ENCODE data around the gene RABGAP1L. TPM values are rescaled to one million over a fixed set of nuclear protein-coding genes. Genes with fewer than 3 reads are reported as not detected.

Gene RABGAP1L
- total and polyA plus RNA-seq, 2 of the 4 experiments (the other 2 are of a cell fraction) = 7.9 to 26.7 TPM

DNA sequence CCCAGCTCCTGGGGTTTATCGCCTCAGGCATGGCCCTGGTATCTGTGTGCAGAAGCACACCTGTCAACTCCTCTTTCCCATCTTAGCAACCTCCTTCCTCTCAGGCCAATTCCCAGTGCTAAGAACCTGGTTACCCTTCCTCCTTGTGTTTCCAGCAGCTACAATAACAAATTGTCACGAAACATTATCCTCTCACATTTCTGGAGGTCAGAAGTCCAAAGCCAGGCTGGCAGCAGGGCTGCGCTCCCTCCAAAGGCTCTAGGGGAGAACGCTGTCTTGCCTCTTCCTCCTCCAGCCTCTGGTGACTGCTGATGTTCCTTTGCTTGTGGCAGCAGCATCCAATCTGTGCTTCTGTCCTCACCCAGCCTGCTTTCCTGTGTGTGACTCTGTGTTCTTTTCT lies 874.6 kb downstream of the RABGAP1L start:
- in situ Hi-C loops (cut with MboI; ENCODE audit: low sequenced_read_pairs) = no loop called here

More for the DNA sequence above, 874.6 kb downstream of the RABGAP1L start:
- Histone ChIP-seq H4K20me1 (ENCODE audit: insufficient read depth, low read length) (no peaks in the 10 kb centered on the region), H3K18ac (ENCODE audit: low read depth, low read length) (no peak overlapping the region), H2BK120ac (ENCODE audit: low read depth, low read length) (no peak overlapping the region), H2AFZ (replicated peaks; ENCODE audit: low read length, poor library complexity) (no peak overlapping the region), H2BK15ac (ENCODE audit: low read depth, low read length) (no peak overlapping the region), H3K4ac (ENCODE audit: low read depth, low read length) (no peak overlapping the region), H3K9me3 (ENCODE audit: control insufficient read depth, insufficient read depth, low read length) (no peaks in the 10 kb centered on the region), H2BK5ac (ENCODE audit: low read depth, low read length, poor library complexity, severe bottlenecking) (no peak overlapping the region), H4K91ac (ENCODE audit: insufficient read depth, low read depth, low read length) (no peak overlapping the region), H2BK20ac (ENCODE audit: low read depth, low read length) (no peak overlapping the region), H2AK5ac (ENCODE audit: low read depth, low read length) (no peak overlapping the region), H3K9me1 (ENCODE audit: insufficient read depth, low read length) (no peaks in the 10 kb centered on the region; the same call in 1 of the 2 replicates), H3K27me3 (ENCODE audit: control insufficient read depth, insufficient read depth, low read length) (peaks cover 6% of the 10 kb centered on the region), H3K14ac (replicated peaks; ENCODE audit: low read depth, low read length) (no peak overlapping the region), H3K36me3 (ENCODE audit: control insufficient read depth, insufficient read depth, low read length) (no peaks in the 10 kb centered on the region), H3K9ac (ENCODE audit: low read depth, low read length) (no peak overlapping the region), H4K8ac (ENCODE audit: low read depth in 2 of 2, low read length in 2 of 2) (no peak overlapping the region), H2AK9ac (replicated peaks; ENCODE audit: low read depth, low read length, poor library complexity) (no peak overlapping the region), H3K4me1 (ENCODE audit: control insufficient read depth, insufficient read depth, low read length) (no peaks in the 10 kb centered on the region), H3K4me2 (ENCODE audit: low read depth, low read length) (no peak overlapping the region), H4K5ac (ENCODE audit: low read depth, low read length) (no peak overlapping the region), H3K79me1 (ENCODE audit: low read depth in 1 of 2, low read length in 2 of 2) (no peaks in the 10 kb centered on the region), H3K23ac (ENCODE audit: low read depth, low read length) (no peak overlapping the region), H3K56ac (ENCODE audit: extremely low read depth, insufficient read depth, low read length) (no peak overlapping the region), H3K27ac (ENCODE audit: insufficient read depth, low read length) (no peak overlapping the region), H3K4me3 (ENCODE audit: insufficient read depth, low read depth, low read length) (no peak overlapping the region)
- WGBS, 2 experiments (ENCODE audit: extremely low coverage in 2 of 2, insufficient read length in 1 of 2) = 61% methylated on average over 2 of the region's 4 CpGs; no CpG with 5 or more reads in 1 of the 2 experiments
- dilution Hi-C loops (cut with HindIII; ENCODE audit: low sequenced_read_pairs, unreplicated experiment) = no loop called here
- no peak for TF ChIP-seq MXI1 (IDR thresholded peaks at IDR 0.05; ENCODE audit: borderline replicate concordance, low read depth, low read length)
- TF ChIP-seq RFX5 (IDR thresholded peaks at IDR 0.05; ENCODE audit: low read depth, low read length) = no peak
- TF ChIP-seq CEBPB (IDR thresholded peaks at IDR 0.05; ENCODE audit: low read depth, low read length) = no peak
- no peak for TF ChIP-seq RCOR1 (IDR thresholded peaks at IDR 0.05; ENCODE audit: insufficient replicate concordance, low read length)
- TF ChIP-seq, protein P1, sequence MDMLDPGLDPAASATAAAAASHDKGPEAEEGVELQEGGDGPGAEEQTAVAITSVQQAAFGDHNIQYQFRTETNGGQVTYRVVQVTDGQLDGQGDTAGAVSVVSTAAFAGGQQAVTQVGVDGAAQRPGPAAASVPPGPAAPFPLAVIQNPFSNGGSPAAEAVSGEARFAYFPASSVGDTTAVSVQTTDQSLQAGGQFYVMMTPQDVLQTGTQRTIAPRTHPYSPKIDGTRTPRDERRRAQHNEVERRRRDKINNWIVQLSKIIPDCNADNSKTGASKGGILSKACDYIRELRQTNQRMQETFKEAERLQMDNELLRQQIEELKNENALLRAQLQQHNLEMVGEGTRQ (IDR thresholded peaks at IDR 0.05; ENCODE audit: low read depth, low read length) = no peak
- no peak for TF ChIP-seq NFE2L2 (IDR thresholded peaks at IDR 0.05; ENCODE audit: low read depth, low read length)
- TF ChIP-seq MAFK (IDR thresholded peaks at IDR 0.05; ENCODE audit: low read depth, low read length) = no peak
- TF ChIP-seq, protein P2, sequence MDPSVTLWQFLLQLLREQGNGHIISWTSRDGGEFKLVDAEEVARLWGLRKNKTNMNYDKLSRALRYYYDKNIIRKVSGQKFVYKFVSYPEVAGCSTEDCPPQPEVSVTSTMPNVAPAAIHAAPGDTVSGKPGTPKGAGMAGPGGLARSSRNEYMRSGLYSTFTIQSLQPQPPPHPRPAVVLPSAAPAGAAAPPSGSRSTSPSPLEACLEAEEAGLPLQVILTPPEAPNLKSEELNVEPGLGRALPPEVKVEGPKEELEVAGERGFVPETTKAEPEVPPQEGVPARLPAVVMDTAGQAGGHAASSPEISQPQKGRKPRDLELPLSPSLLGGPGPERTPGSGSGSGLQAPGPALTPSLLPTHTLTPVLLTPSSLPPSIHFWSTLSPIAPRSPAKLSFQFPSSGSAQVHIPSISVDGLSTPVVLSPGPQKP (IDR thresholded peaks at IDR 0.05; ENCODE audit: borderline replicate concordance, low read depth, low read length) = no peak
- no peak for TF ChIP-seq CHD1 (IDR thresholded peaks at IDR 0.05; ENCODE audit: low read depth, low read length)
- TF ChIP-seq, protein P3, sequence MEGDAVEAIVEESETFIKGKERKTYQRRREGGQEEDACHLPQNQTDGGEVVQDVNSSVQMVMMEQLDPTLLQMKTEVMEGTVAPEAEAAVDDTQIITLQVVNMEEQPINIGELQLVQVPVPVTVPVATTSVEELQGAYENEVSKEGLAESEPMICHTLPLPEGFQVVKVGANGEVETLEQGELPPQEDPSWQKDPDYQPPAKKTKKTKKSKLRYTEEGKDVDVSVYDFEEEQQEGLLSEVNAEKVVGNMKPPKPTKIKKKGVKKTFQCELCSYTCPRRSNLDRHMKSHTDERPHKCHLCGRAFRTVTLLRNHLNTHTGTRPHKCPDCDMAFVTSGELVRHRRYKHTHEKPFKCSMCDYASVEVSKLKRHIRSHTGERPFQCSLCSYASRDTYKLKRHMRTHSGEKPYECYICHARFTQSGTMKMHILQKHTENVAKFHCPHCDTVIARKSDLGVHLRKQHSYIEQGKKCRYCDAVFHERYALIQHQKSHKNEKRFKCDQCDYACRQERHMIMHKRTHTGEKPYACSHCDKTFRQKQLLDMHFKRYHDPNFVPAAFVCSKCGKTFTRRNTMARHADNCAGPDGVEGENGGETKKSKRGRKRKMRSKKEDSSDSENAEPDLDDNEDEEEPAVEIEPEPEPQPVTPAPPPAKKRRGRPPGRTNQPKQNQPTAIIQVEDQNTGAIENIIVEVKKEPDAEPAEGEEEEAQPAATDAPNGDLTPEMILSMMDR (conservative IDR thresholded peaks at IDR 0.05; ENCODE audit: low read depth, low read length) = no peak
- no peak for TF ChIP-seq MAZ (IDR thresholded peaks at IDR 0.05; ENCODE audit: borderline replicate concordance, low read depth, low read length)
- no peak for TF ChIP-seq BHLHE40 (IDR thresholded peaks at IDR 0.05; ENCODE audit: low read depth, low read length)
- BruUV-seq (replicated peaks) = no TSS peak
- intact Hi-C loops (cut with micrococcal nuclease) = no loop called here
- no peak for DNase-seq
- POLR2A ChIA-PET (ENCODE audit: unreplicated experiment) = no interaction called here
- CTCF ChIA-PET = no interaction called here
- no peak for ATAC-seq (ENCODE audit: low read depth)
